Activated CD4-positive, alpha-beta T cell treated with anti-CD3 and anti-CD28 coated beads for 36 hours (primary cell): ENCODE data around the gene CFAP61. TPM values are rescaled to one million over a fixed set of nuclear protein-coding genes. Genes with fewer than 3 reads are reported as not detected.

ENCODE experiments used
- ATAC-seq: fragments of 200-7000 bp; cut with Tn5 transposase; one replicate; pipeline ENCODE4 v1.10.0; 2021; ENCODE audit warnings: mild to moderate bottlenecking, moderate library complexity
- CTCF ChIA-PET: fragments of 350-600 bp; sonication (Branson Sonifier 250); formaldehyde crosslinking; loops from one replicate; lab custom pipeline; 2021; ENCODE audit warnings: antibody characterized with exemption; lab: Charles Lee
- POLR2A ChIA-PET: fragments of 350-600 bp; sonication (Branson Sonifier 250); formaldehyde crosslinking; loops from one replicate; lab custom pipeline; 2021; ENCODE audit warnings: antibody characterized with exemption, inconsistent platforms; lab: Charles Lee
- DNase-seq: peaks from one replicate; pipeline ENCODE4 v3.0.0-alpha.2; 2020
- H3K27ac Mint-ChIP-seq: one replicate; pipeline ENCODE4 v1.8.0; 2021; ENCODE audit warnings: mixed read lengths
- H3K27me3 Mint-ChIP-seq: one replicate; pipeline ENCODE4 v1.8.0; 2021; ENCODE audit warnings: mixed read lengths
- H3K36me3 Mint-ChIP-seq: one replicate; pipeline ENCODE4 v1.8.0; 2021; ENCODE audit warnings: low read depth, mixed read lengths
- H3K4me1 Mint-ChIP-seq: one replicate; pipeline ENCODE4 v1.8.0; 2021; ENCODE audit warnings: mixed read lengths
- H3K4me3 Mint-ChIP-seq: one replicate; pipeline ENCODE4 v1.8.0; 2021; ENCODE audit warnings: mild to moderate bottlenecking, moderate library complexity, mixed read lengths
- H3K9me3 Mint-ChIP-seq: one replicate; pipeline ENCODE4 v1.8.0; 2021; ENCODE audit warnings: low read depth, mixed read lengths
- intact Hi-C, 2 experiments: fragments of 100-400 bp; cut with DNase I in 1 of 2; cut with micrococcal nuclease in 1 of 2; formaldehyde crosslinking; loops; one replicate each; pipeline versions ENCODE4 v1.14.2 to v1.15.1; 2022 to 2024; cut with DNase I, micrococcal nuclease
- total RNA-seq, 2 experiments: library from RNA; stranded (reverse); gene quantifications; one replicate each; pipeline ENCODE4 v1.2.3, GENCODE V29; 2021

Gene CFAP61
- total RNA-seq, 2 experiments from 2014 or later, result 0.39 to 0.51 TPM

- ChIA-PET POLR2A (no interaction called here), CTCF (no interaction called here)
- no peak for ATAC-seq
- intact Hi-C loops, result no loop called here
- Mint-ChIP-seq H3K27me3 (peaks cover 5% of the 10 kb centered on the region), H3K27ac (no peak overlapping the region), H3K36me3 (no peaks in the 10 kb centered on the region), H3K9me3 (no peaks in the 10 kb centered on the region), H3K4me1 (no peaks in the 10 kb centered on the region), H3K4me3 (no peak overlapping the region)
- no peak for DNase-seq
Observed at GRCh38 chr20:20261159-20261558, 208.8 kb downstream of the CFAP61 start.

- Mint-ChIP-seq H3K9me3 (no peaks in the 10 kb centered on the region), H3K4me3 (no peak overlapping the region), H3K36me3 (no peaks in the 10 kb centered on the region), H3K27me3 (peaks cover 7% of the 10 kb centered on the region), H3K4me1 (no peaks in the 10 kb centered on the region), H3K27ac (no peak overlapping the region)
- POLR2A ChIA-PET, result no interaction called here
- ATAC-seq, result no peak
- intact Hi-C loops, result no loop called here
- CTCF ChIA-PET, result no interaction called here
- no peak for DNase-seq
Observed at GRCh38 chr20:20265210-20265609, 212.9 kb downstream of the CFAP61 start.

DNA sequence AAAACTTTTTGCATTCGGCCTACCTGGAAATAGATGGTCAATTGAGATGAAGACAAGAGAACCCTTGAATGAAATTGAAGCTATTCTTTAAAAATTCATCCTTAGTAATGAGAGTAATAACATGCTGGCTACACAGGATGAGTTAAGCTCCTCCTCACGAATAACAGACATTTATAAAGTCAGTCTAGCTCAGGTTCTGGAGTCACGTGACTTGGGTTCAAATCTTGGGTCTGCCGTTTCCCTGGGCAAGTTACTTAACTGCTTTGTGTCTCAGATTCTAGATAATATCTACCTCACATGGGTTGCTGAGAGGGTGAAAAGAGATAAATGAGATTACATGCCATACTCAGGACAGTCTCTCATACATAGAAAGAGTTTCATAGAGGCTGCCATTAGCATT lies 214.2 kb downstream of the CFAP61 start:
- DNase-seq, result no peak
- ChIA-PET POLR2A (no interaction called here), CTCF (interaction anchor here (0.8 to 0.9 kb wide), 2 partner anchors 29 to 45 kb away, joined by 3 to 4 read pairs; no protein-coding TSS in a partner anchor)
- Mint-ChIP-seq H3K36me3 (no peaks in the 10 kb centered on the region), H3K4me1 (no peaks in the 10 kb centered on the region), H3K27me3 (peaks cover 7% of the 10 kb centered on the region), H3K9me3 (no peaks in the 10 kb centered on the region), H3K4me3 (no peak overlapping the region), H3K27ac (no peak overlapping the region)
- intact Hi-C loops, result no loop called here
- no peak for ATAC-seq

DNA sequence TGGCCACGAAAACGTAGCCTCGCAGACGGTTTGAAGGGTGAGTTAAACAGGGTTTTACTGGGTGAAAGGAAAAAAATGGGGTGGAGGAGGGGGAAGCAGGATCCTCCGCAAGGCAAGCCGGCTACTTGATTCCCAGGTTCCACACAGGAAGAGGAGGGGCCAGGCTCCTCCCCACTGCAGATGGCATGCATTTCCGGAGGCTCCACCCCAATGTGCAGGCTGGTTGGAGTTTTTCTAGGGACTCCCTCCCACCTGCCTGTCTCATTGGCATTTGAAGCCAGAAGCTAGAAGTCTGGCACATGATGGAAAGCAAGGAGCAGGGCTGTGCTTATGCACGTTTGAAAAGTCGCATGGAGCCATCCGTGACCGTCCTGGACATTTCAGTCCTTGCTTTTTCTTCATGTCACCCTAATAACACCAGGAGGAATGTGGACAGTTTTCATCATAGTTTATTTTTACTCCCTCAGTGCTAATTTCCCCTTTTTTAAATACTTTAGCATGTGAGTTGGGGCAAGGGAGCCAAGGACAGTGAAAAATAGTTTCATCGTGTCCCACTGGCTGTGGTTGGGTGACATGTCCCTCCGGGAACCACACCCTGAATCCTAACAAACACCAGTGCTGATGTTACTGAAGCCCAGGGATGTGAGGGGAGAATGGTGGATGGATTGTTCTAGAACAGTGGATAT lies 215.5 kb downstream of the CFAP61 start:
- ChIA-PET POLR2A (no interaction called here), CTCF (no interaction called here)
- Mint-ChIP-seq H3K4me1 (no peaks in the 10 kb centered on the region), H3K4me3 (no peak overlapping the region), H3K36me3 (no peaks in the 10 kb centered on the region), H3K27ac (no peak overlapping the region), H3K9me3 (no peaks in the 10 kb centered on the region), H3K27me3 (peaks cover 3% of the 10 kb centered on the region)
- intact Hi-C loops, result no loop called here
- ATAC-seq (no peak), DNase-seq (no peak)

GRCh38 chr20:20271271-20271670 lies 218.9 kb downstream of the CFAP61 start:
- H3K27me3 Mint-ChIP-seq, result peaks cover 6% of the 10 kb centered on the region
- CTCF ChIA-PET, result interaction anchor here (0.7 kb wide), 1 partner anchor 412 kb away, joined by 3 read pairs; no protein-coding TSS in a partner anchor
- no peaks in the 10 kb centered on the region for H3K4me1 Mint-ChIP-seq
- H3K27ac Mint-ChIP-seq, result no peak overlapping the region
- intact Hi-C loops, result no loop called here
- POLR2A ChIA-PET, result no interaction called here
- H3K4me3 Mint-ChIP-seq, result no peak overlapping the region
- ATAC-seq (no peak), DNase-seq (no peak)
- H3K9me3 Mint-ChIP-seq, result no peaks in the 10 kb centered on the region
- no peaks in the 10 kb centered on the region for H3K36me3 Mint-ChIP-seq

GRCh38 chr20:20272686-20273085 lies 220.4 kb downstream of the CFAP61 start:
- Mint-ChIP-seq H3K9me3 (no peaks in the 10 kb centered on the region), H3K27ac (no peak overlapping the region), H3K27me3 (peaks cover 13% of the 10 kb centered on the region), H3K4me3 (no peak overlapping the region), H3K36me3 (no peaks in the 10 kb centered on the region), H3K4me1 (peaks cover 4% of the 10 kb centered on the region)
- no peak for DNase-seq
- intact Hi-C loops, result no loop called here
- CTCF ChIA-PET, result no interaction called here
- no peak for ATAC-seq
- POLR2A ChIA-PET, result no interaction called here

- Mint-ChIP-seq H3K27ac (no peak overlapping the region), H3K9me3 (no peaks in the 10 kb centered on the region), H3K4me3 (no peak overlapping the region), H3K27me3 (peaks cover 19% of the 10 kb centered on the region), H3K4me1 (peaks cover 4% of the 10 kb centered on the region), H3K36me3 (no peaks in the 10 kb centered on the region)
- ATAC-seq (no peak), DNase-seq (no peak)
- ChIA-PET POLR2A (no interaction called here), CTCF (no interaction called here)
- intact Hi-C loops, result no loop called here
Observed at GRCh38 chr20:20273286-20273685, 221.0 kb downstream of the CFAP61 start.

GRCh38 chr20:20274821-20275220 lies 222.5 kb downstream of the CFAP61 start:
- H3K9me3 Mint-ChIP-seq, result no peaks in the 10 kb centered on the region
- ChIA-PET POLR2A (no interaction called here), CTCF (no interaction called here)
- no peak overlapping the region for H3K4me3 Mint-ChIP-seq
- DNase-seq (no peak), ATAC-seq (no peak)
- H3K4me1 Mint-ChIP-seq, result peaks cover 4% of the 10 kb centered on the region
- no peaks in the 10 kb centered on the region for H3K36me3 Mint-ChIP-seq
- intact Hi-C loops, result no loop called here
- no peak overlapping the region for H3K27ac Mint-ChIP-seq
- H3K27me3 Mint-ChIP-seq, result peaks cover 21% of the 10 kb centered on the region

DNA sequence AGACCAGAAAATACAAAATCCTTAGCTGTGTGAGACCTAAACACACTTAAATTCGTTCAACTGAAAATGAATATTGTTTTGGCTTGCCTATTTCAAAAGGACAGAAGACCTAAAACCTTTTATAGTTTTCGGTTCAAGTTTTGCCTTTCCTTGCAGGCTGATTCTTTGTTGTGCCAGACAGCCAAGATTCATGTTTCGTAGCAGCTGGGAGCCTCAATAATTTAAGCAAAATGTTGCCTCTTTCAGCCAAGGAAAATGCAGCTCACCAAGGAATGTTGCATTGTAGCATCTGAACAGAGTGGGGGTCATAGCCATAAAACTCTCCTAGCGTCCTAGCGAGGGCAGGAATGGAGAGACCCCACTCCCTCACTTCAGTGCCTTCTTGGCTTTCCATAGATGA lies 223.3 kb downstream of the CFAP61 start:
- H3K4me1 Mint-ChIP-seq, result peaks cover 4% of the 10 kb centered on the region
- H3K27ac Mint-ChIP-seq, result no peak overlapping the region
- CTCF ChIA-PET, result no interaction called here
- H3K27me3 Mint-ChIP-seq, result peaks cover 21% of the 10 kb centered on the region
- ATAC-seq, result no peak
- POLR2A ChIA-PET, result no interaction called here
- no peaks in the 10 kb centered on the region for H3K36me3 Mint-ChIP-seq
- no peak for DNase-seq
- no peak overlapping the region for H3K4me3 Mint-ChIP-seq
- no peaks in the 10 kb centered on the region for H3K9me3 Mint-ChIP-seq
- intact Hi-C loops, result no loop called here

DNA sequence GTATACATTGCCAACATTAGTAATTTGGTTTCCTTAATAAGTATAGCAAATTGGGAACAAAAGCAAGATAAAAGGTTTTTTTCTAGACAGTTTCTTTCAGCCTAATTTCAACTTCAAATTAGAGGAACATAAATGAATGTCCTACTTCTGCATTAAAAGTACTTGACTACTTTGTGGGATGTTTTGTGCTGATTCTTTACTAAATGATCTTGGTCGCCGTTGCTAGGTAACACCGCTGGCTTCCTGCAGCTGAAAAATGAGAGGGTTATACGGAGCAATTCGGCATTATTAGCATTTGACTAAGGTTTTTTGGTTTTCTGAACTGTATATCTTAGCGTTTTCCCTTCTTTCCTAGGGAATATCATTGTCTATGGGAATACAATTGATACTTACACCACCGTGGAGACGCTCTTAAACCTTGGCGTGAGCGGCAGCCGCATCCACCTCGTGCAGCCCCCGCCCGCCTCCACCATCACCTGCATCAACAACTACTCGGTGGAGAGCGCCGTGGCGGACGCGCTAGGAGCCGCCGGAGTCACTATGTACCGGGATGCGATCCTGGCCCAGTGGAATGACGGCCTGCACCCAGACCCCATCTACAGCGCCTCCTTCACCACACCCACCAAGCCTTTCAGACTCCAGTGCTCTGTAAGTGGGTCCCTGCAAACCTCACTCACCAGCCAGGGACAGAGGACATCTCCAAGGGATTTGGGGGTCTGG lies 224.6 kb downstream of the CFAP61 start:
- ATAC-seq (no peak), DNase-seq (no peak)
- peaks cover 22% of the 10 kb centered on the region for H3K27me3 Mint-ChIP-seq
- no peak overlapping the region for H3K27ac Mint-ChIP-seq
- no peaks in the 10 kb centered on the region for H3K9me3 Mint-ChIP-seq
- H3K36me3 Mint-ChIP-seq, result no peaks in the 10 kb centered on the region
- H3K4me1 Mint-ChIP-seq, result peaks cover 4% of the 10 kb centered on the region
- CTCF ChIA-PET, result no interaction called here
- intact Hi-C loops, result no loop called here
- POLR2A ChIA-PET, result no interaction called here
- no peak overlapping the region for H3K4me3 Mint-ChIP-seq

DNA sequence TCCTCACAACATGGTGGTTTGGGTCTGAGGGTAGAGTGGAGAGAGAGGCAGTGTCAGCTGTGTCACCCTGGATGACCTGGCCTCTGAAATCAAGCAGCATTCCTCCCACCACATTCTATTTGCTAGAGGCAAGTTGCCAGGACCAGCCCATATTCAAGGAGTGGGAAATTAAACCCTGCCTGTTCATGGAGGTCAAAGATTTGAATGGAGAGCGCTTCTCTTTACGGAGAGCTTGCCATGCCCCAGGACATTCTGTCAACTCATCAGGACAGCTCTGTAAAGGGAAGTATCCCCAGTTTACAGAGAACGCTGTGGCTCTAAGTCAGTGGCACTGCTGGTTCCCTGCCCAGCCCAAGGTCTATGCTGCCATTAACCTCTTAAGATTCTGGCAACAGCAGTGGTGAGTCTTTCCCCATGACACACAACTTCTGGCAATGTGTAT lies 225.6 kb downstream of the CFAP61 start:
- H3K4me3 Mint-ChIP-seq, result no peak overlapping the region
- no peak for DNase-seq

GRCh38 chr20:20286061-20286460 lies 233.7 kb downstream of the CFAP61 start:
- ATAC-seq (no peak), DNase-seq (no peak)
- peaks cover 20% of the 10 kb centered on the region for H3K27me3 Mint-ChIP-seq
- no peaks in the 10 kb centered on the region for H3K36me3 Mint-ChIP-seq
- intact Hi-C loops, result no loop called here
- H3K9me3 Mint-ChIP-seq, result no peaks in the 10 kb centered on the region
- ChIA-PET CTCF (interaction anchor here (0.7 kb wide), 1 partner anchor 264 kb away, joined by 3 read pairs; no protein-coding TSS in a partner anchor), POLR2A (no interaction called here)
- H3K27ac Mint-ChIP-seq, result no peak overlapping the region
- H3K4me3 Mint-ChIP-seq, result no peak overlapping the region
- H3K4me1 Mint-ChIP-seq, result no peaks in the 10 kb centered on the region

More for the DNA sequence above, 225.6 kb downstream of the CFAP61 start:
- Mint-ChIP-seq H3K27ac (no peak overlapping the region), H3K4me1 (peaks cover 4% of the 10 kb centered on the region), H3K36me3 (no peaks in the 10 kb centered on the region), H3K27me3 (peaks cover 25% of the 10 kb centered on the region), H3K9me3 (no peaks in the 10 kb centered on the region)
- ChIA-PET CTCF (no interaction called here), POLR2A (no interaction called here)
- no peak for ATAC-seq
- intact Hi-C loops, result no loop called here
